Esophagus squamous epithelium (tissue), 4 donors: ENCODE measurements around the gene TP63.

Source experiments
- POLR2A ChIP-seq, 4 donors: fragments of 450-650 bp; IDR thresholded peaks; one replicate each; pipeline ENCODE4 v1.6.1; 2017; ENCODE audit warnings: antibody characterized with exemption in 4 of 4, mild to moderate bottlenecking in 4 of 4, moderate library complexity in 3 of 4
- TF ChIP-seq, protein P1 (sequence below), 6 experiments: fragments of 450-650 bp in 4 of 6; fragments of 200-600 bp in 2 of 6; sonication (generic) in 2 of 6; IDR thresholded peaks; one replicate each; pipeline ENCODE4 v1.5.1; 2016 to 2019; ENCODE audit warnings: antibody characterized with exemption in 6 of 6, mild to moderate bottlenecking in 4 of 6, moderate library complexity in 4 of 6

DNA sequence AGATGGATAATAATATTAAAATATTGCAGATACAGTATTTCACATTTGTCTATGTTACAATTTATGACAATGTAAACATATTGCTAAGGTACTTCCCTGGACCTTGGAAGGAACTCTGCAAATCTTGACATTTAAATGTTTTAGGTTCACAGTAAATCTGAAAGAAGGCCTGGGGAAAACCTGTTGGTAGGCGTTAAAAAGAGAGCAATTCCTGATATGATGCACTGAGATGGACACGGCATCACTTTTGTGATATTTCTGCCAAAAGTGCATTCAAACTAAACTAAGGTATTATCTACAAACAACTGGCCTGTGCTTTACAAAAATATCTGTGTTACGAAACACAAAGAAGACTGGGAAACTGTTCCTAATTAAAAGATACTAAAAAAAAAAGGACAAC is 6.1 kb upstream of the TP63 start:
- TF ChIP-seq, protein P1, sequence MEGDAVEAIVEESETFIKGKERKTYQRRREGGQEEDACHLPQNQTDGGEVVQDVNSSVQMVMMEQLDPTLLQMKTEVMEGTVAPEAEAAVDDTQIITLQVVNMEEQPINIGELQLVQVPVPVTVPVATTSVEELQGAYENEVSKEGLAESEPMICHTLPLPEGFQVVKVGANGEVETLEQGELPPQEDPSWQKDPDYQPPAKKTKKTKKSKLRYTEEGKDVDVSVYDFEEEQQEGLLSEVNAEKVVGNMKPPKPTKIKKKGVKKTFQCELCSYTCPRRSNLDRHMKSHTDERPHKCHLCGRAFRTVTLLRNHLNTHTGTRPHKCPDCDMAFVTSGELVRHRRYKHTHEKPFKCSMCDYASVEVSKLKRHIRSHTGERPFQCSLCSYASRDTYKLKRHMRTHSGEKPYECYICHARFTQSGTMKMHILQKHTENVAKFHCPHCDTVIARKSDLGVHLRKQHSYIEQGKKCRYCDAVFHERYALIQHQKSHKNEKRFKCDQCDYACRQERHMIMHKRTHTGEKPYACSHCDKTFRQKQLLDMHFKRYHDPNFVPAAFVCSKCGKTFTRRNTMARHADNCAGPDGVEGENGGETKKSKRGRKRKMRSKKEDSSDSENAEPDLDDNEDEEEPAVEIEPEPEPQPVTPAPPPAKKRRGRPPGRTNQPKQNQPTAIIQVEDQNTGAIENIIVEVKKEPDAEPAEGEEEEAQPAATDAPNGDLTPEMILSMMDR (IDR thresholded peaks at IDR 0.05) = no peak
- TF ChIP-seq POLR2A (IDR thresholded peaks at IDR 0.05) = no peak
